Activated T-cell treated with anti-CD3 and anti-CD28 coated beads, Interleukin-2, amount 50 U/mL, for 4 hours (primary cell): ENCODE results near the gene LDAF1. TPM values are rescaled to one million over a fixed set of nuclear protein-coding genes. Genes with fewer than 3 reads are reported as not detected.
"Not testable (repeated sequence)": the region's sequence is repeated elsewhere in the genome, so short reads cannot be mapped to it uniquely, and the experiment has no call there.

Experiments
- ATAC-seq, 2 donors: fragments of 200-7000 bp; cut with Tn5 transposase; one replicate each; pipeline ENCODE4 v1.10.0; 2021
- DNase-seq: peaks from one replicate; pipeline ENCODE4 v3.0.0-alpha.2; 2020
- H3K27me3 Mint-ChIP-seq: one replicate; pipeline ENCODE4 v1.8.0; 2021; ENCODE audit warnings: low read depth, mixed read lengths
- H3K36me3 Mint-ChIP-seq: one replicate; pipeline ENCODE4 v1.8.0; 2022; ENCODE audit warnings: mixed read lengths; ENCODE audit not compliant: insufficient read depth
- H3K4me1 Mint-ChIP-seq: one replicate; pipeline ENCODE4 v1.8.0; 2021; ENCODE audit warnings: low read depth, mixed read lengths
- H3K4me3 Mint-ChIP-seq: one replicate; pipeline ENCODE4 v1.8.0; 2021; ENCODE audit warnings: mild to moderate bottlenecking, moderate library complexity, mixed read lengths
- H3K9me3 Mint-ChIP-seq: one replicate; pipeline ENCODE4 v1.8.0; 2021; ENCODE audit warnings: mixed read lengths
- total RNA-seq, 3 donors: library from RNA; stranded (reverse); gene quantifications; one replicate each; pipeline ENCODE4 v1.2.1, GENCODE V29; 2021

The LDAF1 gene
- total RNA-seq, 3 donors from 2014 or later = 5.1 to 6.6 (median 5.3) TPM

DNA sequence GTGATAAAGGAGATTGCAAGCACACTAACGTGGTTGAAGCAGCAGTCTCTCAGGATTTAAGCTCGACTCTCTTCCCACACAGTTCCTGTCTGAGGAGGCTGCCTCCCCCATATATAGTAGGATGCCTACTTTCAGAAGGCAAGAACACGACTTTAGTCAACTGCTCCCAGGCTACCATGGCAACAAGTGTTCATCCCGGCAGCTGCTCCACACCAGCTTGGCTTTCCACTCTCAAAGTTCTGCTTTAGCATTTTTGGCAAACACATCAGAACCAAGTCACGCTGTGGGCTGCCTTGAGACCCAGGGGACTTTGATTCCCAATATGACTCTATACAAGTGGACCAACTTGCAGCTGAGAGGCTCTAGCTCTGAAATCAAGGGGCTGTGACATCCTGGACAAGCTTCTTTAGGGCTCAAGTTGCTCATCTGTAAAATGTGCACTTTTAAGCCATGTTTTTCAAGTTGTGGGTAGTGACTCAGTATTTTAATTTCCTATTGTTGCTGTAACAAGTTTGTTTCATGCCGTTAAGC is 36.4 kb downstream of the LDAF1 start:
- peaks cover 3% of the 10 kb centered on the region for H3K9me3 Mint-ChIP-seq
- H3K4me3 Mint-ChIP-seq = peak overlapping the region; percentile 40
- no peak for ATAC-seq
- DNase-seq = no peak
- peaks cover 19% of the 10 kb centered on the region for H3K27me3 Mint-ChIP-seq
- H3K36me3 Mint-ChIP-seq = no peaks in the 10 kb centered on the region
- peaks cover 10% of the 10 kb centered on the region for H3K4me1 Mint-ChIP-seq

- not testable (repeated sequence) for ATAC-seq, H3K36me3 Mint-ChIP-seq, DNase-seq, H3K4me3 Mint-ChIP-seq, H3K4me1 Mint-ChIP-seq, H3K9me3 Mint-ChIP-seq
- peaks cover 19% of the 10 kb centered on the region for H3K27me3 Mint-ChIP-seq
These were observed 36.9 kb downstream of the LDAF1 start for GRCh38 chr16:21195330-21195729.

DNA sequence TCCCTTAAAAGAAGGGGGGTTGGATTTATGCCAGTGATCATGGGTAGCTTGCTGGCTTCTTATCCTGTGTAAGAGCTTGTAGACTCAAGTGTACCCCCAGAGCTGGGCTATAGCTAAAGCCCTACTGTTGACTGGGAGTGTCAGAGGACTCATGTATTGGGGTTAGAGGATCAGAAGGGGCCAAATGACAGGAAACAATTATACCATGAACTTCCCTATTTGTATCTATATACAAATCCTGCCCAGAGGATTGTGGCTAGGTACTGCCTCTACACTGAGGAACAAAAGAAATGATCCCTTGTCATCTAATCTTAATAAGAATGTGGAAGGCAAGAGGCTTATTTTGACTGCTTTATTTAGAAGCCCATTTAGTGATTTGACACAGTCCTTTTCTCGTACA is 38.6 kb downstream of the LDAF1 start:
- no peaks in the 10 kb centered on the region for H3K36me3 Mint-ChIP-seq
- peaks cover 10% of the 10 kb centered on the region for H3K4me1 Mint-ChIP-seq
- no peak overlapping the region for H3K4me3 Mint-ChIP-seq
- no peak for DNase-seq
- H3K27me3 Mint-ChIP-seq = peaks cover 19% of the 10 kb centered on the region
- H3K9me3 Mint-ChIP-seq = no peaks in the 10 kb centered on the region
- no peak for ATAC-seq

- ATAC-seq (no peak), DNase-seq (no peak)
- peaks cover 19% of the 10 kb centered on the region for H3K27me3 Mint-ChIP-seq
- H3K4me3 Mint-ChIP-seq = no peak overlapping the region
- no peaks in the 10 kb centered on the region for H3K9me3 Mint-ChIP-seq
- H3K4me1 Mint-ChIP-seq = peaks cover 10% of the 10 kb centered on the region
- H3K36me3 Mint-ChIP-seq = no peaks in the 10 kb centered on the region
These were observed 39.1 kb downstream of the LDAF1 start for GRCh38 chr16:21197621-21198020.

DNA sequence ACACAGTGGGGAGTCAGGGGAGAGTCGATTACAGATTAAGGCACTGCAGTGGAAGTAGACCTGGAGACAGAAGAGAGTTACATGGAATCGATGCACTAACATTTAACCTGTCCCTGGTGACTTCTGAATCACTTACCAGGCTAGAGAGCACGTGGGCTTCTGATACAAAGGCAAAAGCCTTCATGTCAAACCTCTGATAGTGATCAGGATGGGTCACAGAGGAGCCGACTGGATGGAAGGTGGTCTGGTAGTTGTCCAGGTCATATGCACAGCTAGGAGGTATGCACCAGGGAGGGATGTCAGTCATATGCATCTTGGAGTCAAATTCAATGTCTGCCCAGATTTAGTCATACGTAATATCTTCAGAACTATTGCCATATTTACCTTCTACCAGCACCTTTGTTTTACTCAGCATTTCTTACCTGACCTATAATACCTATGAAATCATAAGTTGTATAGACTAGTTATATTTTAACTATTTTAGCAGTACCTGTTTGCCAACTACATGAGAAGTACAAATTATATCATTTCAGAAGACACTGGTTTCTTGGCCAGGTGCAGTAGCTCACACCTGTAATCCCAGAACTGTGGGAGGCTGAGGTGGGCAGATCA is 41.2 kb downstream of the LDAF1 start:
- H3K9me3 Mint-ChIP-seq = no peaks in the 10 kb centered on the region
- DNase-seq (no peak), ATAC-seq (no peak)
- peaks cover 15% of the 10 kb centered on the region for H3K27me3 Mint-ChIP-seq
- peaks cover 4% of the 10 kb centered on the region for H3K4me1 Mint-ChIP-seq
- no peaks in the 10 kb centered on the region for H3K36me3 Mint-ChIP-seq
- no peak overlapping the region for H3K4me3 Mint-ChIP-seq

DNA sequence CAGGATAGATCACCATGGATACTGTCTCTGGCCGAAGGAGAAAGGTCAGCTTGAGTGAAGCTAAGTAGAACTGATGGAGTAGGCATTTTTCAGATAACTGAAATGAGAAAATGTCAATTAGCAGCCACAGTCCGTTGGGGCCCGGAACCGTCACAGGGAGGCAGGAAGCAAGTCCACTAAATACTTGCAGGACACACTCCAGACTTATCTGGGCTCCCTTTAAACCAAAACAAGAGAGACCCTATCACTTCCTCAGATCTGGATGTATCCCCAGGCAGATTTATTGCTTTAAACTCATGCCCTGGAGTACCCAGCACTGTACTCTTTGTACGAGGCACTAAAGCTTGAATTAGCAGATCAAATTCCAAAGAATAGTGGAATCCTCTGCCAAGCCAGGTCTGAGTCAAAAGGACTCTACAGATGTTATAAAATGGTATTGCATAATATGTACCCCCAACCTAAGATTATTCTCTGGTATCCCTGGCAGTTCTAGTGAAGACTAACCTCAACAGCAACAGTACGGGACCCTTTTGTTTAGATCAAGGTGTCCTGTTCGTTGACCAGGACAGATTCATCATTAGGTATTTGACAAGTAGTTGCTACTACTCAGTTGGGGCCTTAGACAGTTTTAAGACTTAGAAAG is 44.8 kb downstream of the LDAF1 start:
- DNase-seq (no peak), ATAC-seq (no peak)
- Mint-ChIP-seq H3K36me3 (no peaks in the 10 kb centered on the region), H3K4me1 (no peaks in the 10 kb centered on the region), H3K4me3 (no peak overlapping the region), H3K27me3 (peaks cover 8% of the 10 kb centered on the region), H3K9me3 (no peaks in the 10 kb centered on the region)

DNA sequence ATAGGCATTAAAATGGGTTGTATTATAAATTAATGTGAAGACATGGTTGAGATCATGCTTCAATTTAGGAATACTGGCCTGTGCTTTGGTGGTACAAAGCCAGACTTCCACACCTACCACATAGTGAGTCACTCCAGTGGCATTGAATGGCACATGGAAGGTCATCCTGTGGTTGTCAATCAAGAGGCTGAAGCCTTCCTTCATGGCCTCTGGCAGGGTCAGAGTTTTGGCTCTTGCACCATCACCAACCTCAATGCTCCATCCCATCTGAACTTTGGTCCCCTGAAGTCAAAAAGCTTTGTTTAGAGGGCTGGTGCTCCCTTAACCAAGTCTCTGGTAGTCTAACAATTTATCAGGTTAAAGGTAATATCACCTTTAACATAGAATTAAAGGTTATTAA is 46.8 kb downstream of the LDAF1 start:
- Mint-ChIP-seq H3K9me3 (no peaks in the 10 kb centered on the region), H3K36me3 (no peaks in the 10 kb centered on the region), H3K4me1 (no peaks in the 10 kb centered on the region), H3K4me3 (no peak overlapping the region), H3K27me3 (peaks cover 4% of the 10 kb centered on the region)
- DNase-seq = no peak
- no peak for ATAC-seq

DNA sequence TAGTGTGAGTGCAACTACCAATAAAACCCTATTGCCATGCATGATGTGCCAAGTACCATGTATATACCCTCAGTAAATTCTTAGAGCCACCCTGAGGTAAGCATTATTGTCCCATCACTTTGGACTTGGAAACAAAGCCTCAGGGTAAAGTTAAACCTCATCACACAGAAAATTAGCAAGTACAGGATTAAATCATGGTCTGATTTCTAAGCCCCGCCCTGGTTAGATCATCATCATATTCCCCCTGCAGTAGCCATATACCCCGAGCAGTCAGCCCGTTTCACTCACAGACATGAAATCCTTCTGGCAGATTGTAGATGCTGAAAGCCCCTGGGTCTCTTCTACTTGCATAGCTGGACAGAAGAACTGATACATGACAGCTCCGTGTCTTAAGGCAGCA is 48.1 kb downstream of the LDAF1 start:
- H3K4me1 Mint-ChIP-seq = no peaks in the 10 kb centered on the region
- no peaks in the 10 kb centered on the region for H3K36me3 Mint-ChIP-seq
- no peak overlapping the region for H3K4me3 Mint-ChIP-seq
- ATAC-seq (no peak), DNase-seq (no peak)
- no peaks in the 10 kb centered on the region for H3K9me3 Mint-ChIP-seq
- H3K27me3 Mint-ChIP-seq = peaks cover 9% of the 10 kb centered on the region

- H3K4me3 Mint-ChIP-seq = no peak overlapping the region
- no peak for DNase-seq
- no peaks in the 10 kb centered on the region for H3K4me1 Mint-ChIP-seq
- H3K9me3 Mint-ChIP-seq = no peaks in the 10 kb centered on the region
- H3K27me3 Mint-ChIP-seq = peaks cover 10% of the 10 kb centered on the region
- ATAC-seq = no peak
- H3K36me3 Mint-ChIP-seq = no peaks in the 10 kb centered on the region
These were observed 50.2 kb downstream of the LDAF1 start for GRCh38 chr16:21208446-21209230.

GRCh38 chr16:21211486-21211885 is 53.0 kb downstream of the LDAF1 start, which contains the start of gene ZP2:
Gene ZP2 (minus strand): TSS chr16:21211574. CDS start chr16:21211547, 27 bp downstream.
- Mint-ChIP-seq H3K9me3 (no peaks in the 10 kb centered on the region), H3K27me3 (peaks cover 10% of the 10 kb centered on the region), H3K4me1 (no peaks in the 10 kb centered on the region), H3K36me3 (no peaks in the 10 kb centered on the region), H3K4me3 (no peak within 1 kb of the TSS)
- DNase-seq (no peak), ATAC-seq (no peak)

- Mint-ChIP-seq H3K9me3 (no peaks in the 10 kb centered on the region), H3K36me3 (no peaks in the 10 kb centered on the region), H3K4me3 (no peak overlapping the region), H3K4me1 (no peaks in the 10 kb centered on the region), H3K27me3 (peaks cover 10% of the 10 kb centered on the region)
- no peak for ATAC-seq
- DNase-seq = no peak
These were observed 55.6 kb downstream of the LDAF1 start for GRCh38 chr16:21214086-21214485.

DNA sequence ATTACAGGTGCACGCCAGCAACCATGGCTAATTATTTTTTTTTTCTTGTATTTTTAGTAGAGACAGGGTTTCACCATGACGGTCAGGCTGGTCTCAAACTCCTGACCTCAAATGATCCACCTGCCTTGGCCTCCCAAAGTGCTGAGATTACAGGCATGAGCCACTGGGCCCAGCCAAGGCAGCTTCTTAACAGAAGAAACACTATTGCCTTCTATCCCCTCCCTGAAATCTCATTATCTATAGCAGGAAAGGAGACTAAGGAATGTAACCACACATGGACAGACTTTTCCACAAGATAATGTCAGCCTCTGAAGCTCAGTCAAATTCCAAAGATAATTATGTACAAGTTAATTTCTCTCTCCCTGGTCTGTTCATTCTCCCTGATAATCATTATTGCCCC is 58.6 kb downstream of the LDAF1 start:
- no peak for ATAC-seq
- H3K4me1 Mint-ChIP-seq = no peaks in the 10 kb centered on the region

DNA sequence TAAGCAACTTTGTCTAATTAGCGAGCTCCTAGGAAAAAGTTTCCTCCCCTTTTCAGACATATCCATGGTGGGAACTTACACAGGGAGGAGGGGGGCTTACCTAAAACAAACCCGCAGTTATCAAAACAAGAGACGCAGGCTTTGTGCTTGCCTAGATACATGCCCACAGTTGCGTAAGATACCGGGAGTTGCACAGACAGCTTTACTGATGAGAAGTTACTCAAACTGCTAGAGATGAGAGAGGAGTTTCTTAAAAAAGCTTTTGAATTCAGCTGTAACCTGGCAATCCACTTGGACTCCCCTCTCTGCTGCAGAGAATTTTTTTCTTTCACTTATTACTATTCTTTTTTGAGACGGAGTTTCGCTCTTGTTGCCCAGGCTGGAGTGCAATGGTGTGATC is 59.7 kb downstream of the LDAF1 start:
- no peak for ATAC-seq
- no peaks in the 10 kb centered on the region for H3K9me3 Mint-ChIP-seq
- H3K4me1 Mint-ChIP-seq = no peaks in the 10 kb centered on the region
- no peaks in the 10 kb centered on the region for H3K36me3 Mint-ChIP-seq
- no peak for DNase-seq
- peaks cover 16% of the 10 kb centered on the region for H3K27me3 Mint-ChIP-seq
- H3K4me3 Mint-ChIP-seq = no peak overlapping the region

More for the DNA sequence above, 58.6 kb downstream of the LDAF1 start:
- Mint-ChIP-seq H3K36me3 (no peaks in the 10 kb centered on the region), H3K27me3 (peaks cover 10% of the 10 kb centered on the region), H3K9me3 (no peaks in the 10 kb centered on the region), H3K4me3 (no peak overlapping the region)
- DNase-seq = no peak

DNA sequence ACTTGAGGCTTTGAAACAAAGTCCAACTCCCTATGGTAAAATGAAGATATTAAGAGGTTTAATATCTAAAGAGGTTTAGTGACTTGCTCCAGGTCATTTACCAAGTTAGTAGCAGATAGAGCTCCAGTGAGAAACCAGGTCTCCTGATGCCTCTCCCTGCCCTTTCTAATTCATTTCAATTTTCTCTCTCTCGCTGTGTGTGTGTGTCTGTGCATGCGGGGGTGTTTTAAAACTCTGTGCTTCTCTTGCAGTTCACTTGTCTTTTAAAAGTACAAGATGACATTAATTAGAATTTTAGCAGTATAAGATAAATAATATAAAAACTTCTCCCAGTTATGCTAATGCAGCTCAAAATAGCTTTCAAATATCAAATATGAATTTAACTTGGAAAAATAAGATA is 61.1 kb downstream of the LDAF1 start:
- peaks cover 22% of the 10 kb centered on the region for H3K27me3 Mint-ChIP-seq
- H3K36me3 Mint-ChIP-seq = no peaks in the 10 kb centered on the region
- ATAC-seq = no peak

More for the DNA sequence above, 61.1 kb downstream of the LDAF1 start:
- no peak for DNase-seq
- Mint-ChIP-seq H3K4me1 (no peaks in the 10 kb centered on the region), H3K9me3 (no peaks in the 10 kb centered on the region), H3K4me3 (no peak overlapping the region)
